GM19035 (cell line): Measurements from ENCODE around the gene CDC5L.

Experiments used
- ATAC-seq: cut with Tn5 transposase; IDR thresholded peaks from one replicate; pipeline ENCODE4 v1.9.1; 2021; ENCODE audit not compliant: unreplicated experiment

The CDC5L gene

GRCh38 chr6:44473393-44474189, 86.1 kb downstream of the CDC5L start:
- no peak for ATAC-seq

- no peak for ATAC-seq
Observed at GRCh38 chr6:44474190-44474631, 86.7 kb downstream of the CDC5L start.

GRCh38 chr6:44474643-44475042, 87.1 kb downstream of the CDC5L start:
- no peak for ATAC-seq

GRCh38 chr6:44475417-44475778, 87.9 kb downstream of the CDC5L start:
- no peak for ATAC-seq

DNA sequence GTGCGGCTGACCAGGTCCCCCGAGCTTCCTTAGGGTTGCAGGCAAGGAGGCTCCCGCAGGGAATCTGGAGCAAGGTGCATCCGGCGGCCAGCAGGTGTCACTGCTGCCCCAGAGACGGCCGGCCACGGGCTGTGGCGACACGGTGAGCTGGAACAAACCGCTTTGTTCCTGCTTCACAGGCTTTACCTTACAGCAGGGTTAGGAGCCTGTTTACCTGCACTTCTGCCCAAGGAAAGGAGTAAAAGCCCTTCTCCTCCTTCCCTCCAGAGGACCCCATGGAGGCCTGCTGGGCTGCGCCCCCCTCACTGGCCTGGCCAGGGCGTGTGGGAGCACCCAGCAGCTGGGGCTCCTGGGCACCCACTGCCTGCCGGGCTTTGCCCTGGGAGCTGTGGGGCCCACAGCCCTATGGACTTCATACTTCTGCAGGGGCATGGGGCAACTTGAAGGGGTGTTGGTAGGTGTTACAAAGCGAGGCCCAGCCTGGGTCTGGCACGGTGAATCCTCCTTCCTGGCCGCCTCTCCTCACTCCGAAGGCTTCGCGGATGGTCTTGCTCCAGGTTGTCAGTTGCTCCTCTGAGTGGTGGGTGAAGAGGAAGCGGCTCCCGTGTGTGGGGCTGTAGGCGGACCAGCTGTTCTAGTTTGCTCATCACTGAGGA, 88.4 kb downstream of the CDC5L start:
- peak; percentile 75 for ATAC-seq

- no peak for ATAC-seq
Observed at GRCh38 chr6:44476849-44477248, 89.3 kb downstream of the CDC5L start.

DNA sequence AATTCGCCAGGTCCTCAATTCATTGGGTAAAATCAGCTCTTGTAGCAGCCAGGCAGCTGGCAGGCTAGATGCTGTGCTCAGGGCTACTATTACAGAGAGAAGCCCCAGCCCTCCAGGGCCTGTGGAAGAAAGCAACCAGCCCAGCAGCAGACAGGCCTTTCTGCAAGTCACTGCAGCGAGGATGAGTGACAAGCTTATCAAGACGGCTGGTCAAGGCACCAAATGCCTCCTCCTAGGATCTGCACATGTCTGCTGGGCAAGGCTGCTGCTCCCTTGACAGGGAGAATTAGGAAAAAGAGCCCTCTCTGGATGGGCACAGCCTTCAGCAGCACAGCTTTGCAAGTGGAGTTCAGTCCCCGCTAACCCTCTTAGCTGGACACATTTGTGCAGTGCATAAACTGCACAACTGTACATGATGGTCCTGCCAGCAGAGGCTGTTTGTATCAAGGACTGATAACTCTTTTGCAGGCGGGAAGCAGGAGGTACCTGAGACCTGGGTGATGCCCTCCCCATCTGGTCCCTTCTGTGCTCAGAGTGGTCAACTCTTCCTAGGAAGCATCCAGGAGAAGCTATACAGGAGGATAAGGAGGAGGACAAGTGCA, 89.9 kb downstream of the CDC5L start:
- ATAC-seq = no peak

DNA sequence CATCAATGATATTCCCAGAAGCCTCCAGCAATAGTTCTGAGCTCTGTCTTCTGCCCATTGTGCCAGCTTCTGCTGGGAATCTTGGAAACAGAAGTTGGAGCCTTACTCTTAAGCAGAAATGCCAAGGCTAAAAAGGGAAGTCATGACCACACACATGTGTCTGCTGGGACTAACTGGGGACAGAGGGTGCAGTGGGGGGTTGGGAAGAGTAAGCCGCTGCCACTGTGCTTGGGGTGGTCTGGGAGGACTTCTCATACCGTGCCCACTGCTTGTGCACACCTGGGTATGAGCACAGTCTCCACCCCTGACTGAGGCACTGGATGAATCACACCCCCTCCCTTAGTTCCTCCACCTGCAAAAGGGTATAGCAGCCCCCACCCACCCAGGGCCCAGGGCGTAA, 90.7 kb downstream of the CDC5L start:
- ATAC-seq = no peak

- ATAC-seq = no peak
Observed at GRCh38 chr6:44478591-44479254, 91.2 kb downstream of the CDC5L start.

DNA sequence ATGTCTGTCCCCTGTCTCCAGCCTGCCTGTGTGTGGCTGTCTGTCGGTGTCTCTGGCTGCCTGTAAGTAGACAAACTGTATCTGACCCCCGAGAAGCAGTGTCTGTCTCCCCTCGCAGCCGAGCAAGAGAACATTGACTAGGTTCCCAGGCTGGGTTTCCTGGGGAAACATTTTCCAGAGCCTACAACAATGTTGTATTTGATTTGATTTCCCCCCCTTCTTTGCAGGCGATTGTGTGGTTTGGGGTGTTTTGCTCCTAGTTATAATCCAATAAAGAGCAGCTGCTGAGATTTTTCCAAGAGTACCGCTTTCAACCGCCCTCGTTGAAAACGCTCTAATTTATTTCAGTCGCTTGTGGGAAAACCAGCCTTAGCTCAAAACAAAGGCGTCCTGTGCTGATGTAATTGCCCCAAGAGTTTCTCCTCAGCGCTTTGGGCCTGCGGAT, 92.6 kb downstream of the CDC5L start:
- ATAC-seq = no peak

- no peak for ATAC-seq
Observed at GRCh38 chr6:44481056-44481455, 93.5 kb downstream of the CDC5L start.

DNA sequence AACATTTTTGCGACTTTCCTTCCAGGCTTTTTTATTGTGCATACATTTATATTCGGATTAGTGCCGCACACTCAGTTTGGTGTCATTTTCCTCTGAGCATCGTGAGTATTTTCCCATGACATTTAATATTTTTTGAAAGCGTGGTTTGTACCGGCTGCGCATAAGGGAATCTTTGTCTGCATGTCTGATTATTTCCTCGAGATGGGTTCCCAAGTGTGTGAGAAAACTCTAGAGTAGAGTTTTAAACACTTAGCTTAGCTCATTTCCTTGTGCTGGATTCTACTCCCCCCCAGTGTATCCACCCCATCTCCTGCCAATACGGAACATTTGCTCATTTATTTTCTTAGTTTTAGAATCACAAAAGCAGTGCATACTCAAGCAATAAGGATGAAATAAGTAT, 94.3 kb downstream of the CDC5L start:
- ATAC-seq = no peak

- ATAC-seq = no peak
Observed at GRCh38 chr6:44485601-44486401, 98.3 kb downstream of the CDC5L start.

- ATAC-seq = no peak
Observed at GRCh38 chr6:44487002-44487401, 99.5 kb downstream of the CDC5L start.

- ATAC-seq = no peak
Observed at GRCh38 chr6:44487586-44487985, 100.1 kb downstream of the CDC5L start.

GRCh38 chr6:44489910-44490604, 102.6 kb downstream of the CDC5L start:
- no peak for ATAC-seq

DNA sequence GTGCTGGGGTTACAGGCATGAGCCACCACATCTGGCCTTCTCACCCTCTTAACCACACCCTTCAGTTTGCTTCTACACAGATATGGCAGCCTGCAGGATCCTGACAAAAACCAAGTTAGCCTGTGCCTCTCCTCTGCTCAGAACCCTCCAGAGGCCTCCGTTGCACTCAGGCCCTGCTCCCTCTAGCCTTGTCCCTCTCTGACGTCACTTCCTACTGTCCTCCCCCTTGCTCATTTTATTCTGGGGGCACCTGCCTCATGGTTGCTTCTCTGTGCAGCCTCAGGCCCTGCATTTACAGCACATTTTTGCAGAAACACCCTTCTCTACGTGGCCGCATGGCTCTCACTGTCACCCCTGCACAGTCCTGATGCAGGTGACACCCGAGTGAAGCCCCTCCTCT, 105.6 kb downstream of the CDC5L start:
- no peak for ATAC-seq

DNA sequence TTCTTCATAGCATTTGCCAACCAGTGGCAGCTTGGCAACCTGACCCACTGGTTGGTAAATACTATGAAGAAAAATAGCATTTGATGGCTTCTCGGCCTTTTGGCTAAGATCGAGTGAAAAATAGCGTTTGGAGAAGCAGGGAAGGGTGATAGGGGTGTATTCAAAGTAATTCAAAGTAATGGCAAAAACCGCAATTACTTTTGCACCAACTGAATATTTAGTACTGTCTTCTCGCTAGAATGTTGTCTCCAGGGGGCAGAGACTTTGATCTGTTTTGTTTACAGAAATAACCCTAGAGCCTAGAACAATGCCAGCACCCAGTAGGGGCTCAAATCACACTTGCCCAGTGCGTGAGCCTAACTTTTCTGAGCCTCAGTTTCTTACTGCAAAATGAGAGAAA, 106.1 kb downstream of the CDC5L start:
- ATAC-seq = no peak

DNA sequence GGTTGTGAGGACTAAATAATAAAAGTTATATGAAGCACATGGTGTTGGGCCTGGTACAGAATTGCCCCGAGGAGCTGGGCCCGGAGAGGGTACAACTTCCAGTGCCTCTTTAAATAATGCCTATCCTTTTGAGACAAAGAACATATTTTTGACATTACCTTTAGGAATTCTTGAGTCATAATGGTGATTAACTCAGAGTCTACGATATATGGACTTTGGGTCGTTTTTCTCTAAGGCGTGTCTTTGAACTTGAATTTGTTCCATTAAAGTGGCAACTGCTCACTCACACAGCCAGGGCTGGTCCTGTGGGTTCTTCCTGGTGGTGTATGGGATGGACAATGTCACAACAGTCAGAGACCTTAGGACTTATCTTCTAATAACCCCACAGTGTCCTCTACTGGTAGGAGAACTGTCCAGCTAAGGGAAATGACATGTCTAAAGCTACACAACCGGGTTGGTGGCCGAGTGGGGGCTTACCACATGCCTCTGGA, 106.5 kb downstream of the CDC5L start:
- no peak for ATAC-seq
